ELR (cell line): ENCODE results near the gene VEGFD.

ENCODE experiments used
- DNase-seq: peaks from one replicate; pipeline ENCODE4 v3.0.0-alpha.2; 2015; ENCODE audit warnings: low read depth

VEGFD gene

DNA sequence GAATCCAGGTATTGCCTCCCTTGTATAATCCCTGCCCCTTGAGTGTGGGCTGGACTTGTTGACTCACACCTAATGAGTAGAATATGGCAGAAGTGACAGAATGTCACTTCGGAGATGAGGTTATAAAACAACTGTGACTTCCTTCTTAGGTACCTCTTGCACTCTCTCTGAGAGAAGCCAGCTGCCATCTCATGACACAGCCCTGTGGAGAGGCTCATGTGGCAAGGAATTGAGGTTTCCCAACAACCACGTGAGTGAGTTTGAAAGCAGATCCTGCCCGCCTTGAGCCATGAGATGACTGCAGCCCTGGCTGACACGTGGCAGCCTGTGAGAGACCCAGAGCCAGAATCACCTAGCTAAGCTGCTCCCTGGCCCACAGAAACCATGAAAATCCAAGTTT lies 82.3 kb downstream of the VEGFD start:
- no peak for DNase-seq

DNA sequence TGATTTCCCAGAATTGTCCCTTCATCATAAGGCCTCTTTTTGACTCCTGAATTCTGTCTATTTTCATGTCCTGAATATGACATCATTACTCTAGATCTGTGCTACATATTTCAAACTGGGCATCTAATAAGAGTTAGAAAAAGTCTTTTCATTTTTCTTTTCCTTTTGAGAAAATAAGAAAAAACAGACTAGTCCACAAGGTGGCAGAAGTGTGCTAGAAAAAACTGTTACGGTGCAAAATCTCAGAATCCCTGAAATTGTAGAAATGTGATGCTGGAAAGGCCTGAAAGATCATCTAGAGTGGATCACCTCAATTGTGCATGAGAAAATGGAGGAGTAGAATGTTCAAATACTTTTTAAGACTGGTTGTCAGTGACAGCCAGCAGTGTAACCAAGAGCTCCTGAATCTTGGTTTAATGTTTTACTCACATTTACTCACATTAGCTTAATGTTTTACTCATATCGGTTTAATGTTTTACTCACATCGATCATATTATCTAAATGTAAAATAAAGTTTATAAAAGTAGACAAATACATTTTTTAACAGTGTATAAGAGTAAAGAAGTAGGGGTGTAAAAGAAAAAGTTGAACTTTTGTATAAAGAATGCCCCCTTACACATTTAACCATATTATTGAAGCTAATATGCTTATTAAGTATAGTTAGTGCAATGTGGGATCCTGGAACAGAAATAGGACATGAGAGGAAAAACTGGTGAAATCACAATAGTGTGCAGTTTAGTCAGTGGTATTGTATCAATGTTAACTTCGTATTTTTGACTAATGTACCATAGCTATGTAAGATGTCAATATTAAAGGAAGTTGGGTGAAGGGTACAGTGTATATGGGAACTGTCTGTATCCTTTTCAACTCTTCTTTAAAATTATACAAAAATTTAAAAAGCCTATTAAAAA lies 84.0 kb downstream of the VEGFD start:
- DNase-seq = peak; percentile 18

DNA sequence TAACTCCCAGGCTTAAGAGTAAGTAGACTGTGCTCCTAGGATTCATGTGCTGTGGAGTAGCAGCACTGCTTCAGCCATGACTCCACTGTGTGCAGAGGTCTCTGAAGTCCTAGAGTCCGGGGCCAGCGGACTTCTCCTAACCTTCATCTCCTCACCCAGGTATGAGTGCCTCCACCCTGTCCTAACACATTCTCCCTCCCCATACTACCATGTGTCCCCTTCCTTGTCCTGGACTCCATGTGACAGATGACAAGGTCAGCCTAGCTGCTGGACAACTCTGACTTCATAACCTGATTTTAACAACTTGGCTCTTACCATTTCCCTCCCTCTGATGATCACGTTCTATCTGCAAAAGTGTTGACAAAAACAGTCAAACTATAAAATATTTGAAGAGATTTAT lies 85.4 kb downstream of the VEGFD start:
- DNase-seq = no peak

DNA sequence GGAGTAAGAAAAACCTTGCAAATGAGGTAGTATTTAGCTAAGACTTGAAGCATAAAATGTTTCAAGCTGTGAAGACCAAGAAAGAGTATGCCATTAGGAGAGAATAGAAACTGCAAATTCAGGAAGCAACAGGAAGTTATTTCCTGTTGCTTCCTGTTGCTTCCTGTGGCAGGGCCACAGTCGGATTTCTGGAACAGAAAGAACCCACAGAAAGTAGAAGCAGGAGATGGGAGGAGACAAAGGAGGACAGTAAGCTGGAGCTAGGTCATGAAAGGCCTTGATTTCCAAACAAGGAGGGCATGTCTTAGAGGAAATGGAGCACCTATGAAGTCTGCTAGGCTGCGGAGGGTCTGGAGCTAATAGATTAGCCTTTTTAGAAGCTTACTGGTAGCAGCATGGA lies 86.0 kb downstream of the VEGFD start:
- DNase-seq = no peak
